Measurements from ENCODE around the gene KRTAP9-6.
"Not testable (repeated sequence)": the region's sequence is repeated elsewhere in the genome, so short reads cannot be mapped to it uniquely, and the experiment has no call there.

The KRTAP9-6 gene

GRCh38 chr17:41265078-41265477, at the start of gene KRTAP9-6:
KRTAP9-6 (plus strand) TSS chr17:41265378; CDS start chr17:41265378, 0 bp downstream.
- DNase-seq, result no peak

GRCh38 chr17:41215681-41216080, 49.5 kb upstream of the KRTAP9-6 start:
- DNase-seq, result no peak

GRCh38 chr17:41223821-41224220, 41.4 kb upstream of the KRTAP9-6 start:
- no peak for DNase-seq

GRCh38 chr17:41226051-41226450, 39.1 kb upstream of the KRTAP9-6 start:
- no peak for DNase-seq

- DNase-seq, result not testable (repeated sequence)
Observed at GRCh38 chr17:41226598-41227095, 38.5 kb upstream of the KRTAP9-6 start, which contains the start of gene KRTAP9-2. KRTAP9-2 (plus strand) TSS chr17:41226648; CDS start chr17:41226655, 7 bp downstream.

- no peak for DNase-seq
Observed at GRCh38 chr17:41230094-41230493, 35.1 kb upstream of the KRTAP9-6 start.

GRCh38 chr17:41231731-41232130, 33.4 kb upstream of the KRTAP9-6 start:
- no peak for DNase-seq

GRCh38 chr17:41232399-41233105, 32.6 kb upstream of the KRTAP9-6 start, which contains the start of gene KRTAP9-3:
KRTAP9-3 (plus strand) TSS chr17:41232449; CDS start chr17:41232502, 53 bp downstream.
- DNase-seq, result not testable (repeated sequence)

GRCh38 chr17:41237116-41237515, 28.1 kb upstream of the KRTAP9-6 start:
- DNase-seq, result not testable (repeated sequence)

- not testable (repeated sequence) for DNase-seq
Observed at GRCh38 chr17:41237949-41238437, 27.2 kb upstream of the KRTAP9-6 start, which contains the start of gene KRTAP9-8. KRTAP9-8 (plus strand) TSS chr17:41237999; CDS start chr17:41238052, 53 bp downstream.

- not testable (repeated sequence) for DNase-seq
Observed at GRCh38 chr17:41246995-41247787, 18.0 kb upstream of the KRTAP9-6 start.

GRCh38 chr17:41249637-41250240, 15.4 kb upstream of the KRTAP9-6 start, which contains the start of gene KRTAP9-4:
KRTAP9-4 (plus strand) TSS chr17:41249687; CDS start chr17:41249721, 34 bp downstream.
- DNase-seq, result not testable (repeated sequence)

- DNase-seq, result no peak
Observed at GRCh38 chr17:41251261-41251660, 13.9 kb upstream of the KRTAP9-6 start.

GRCh38 chr17:41254861-41255260, 10.3 kb upstream of the KRTAP9-6 start:
- no peak for DNase-seq

GRCh38 chr17:41255381-41256290, 9.5 kb upstream of the KRTAP9-6 start, which contains the start of gene KRTAP9-9:
KRTAP9-9 (plus strand) TSS chr17:41255384.
- DNase-seq, result peak; percentile 44

- no peak for DNase-seq
Observed at GRCh38 chr17:41256291-41256685, 8.9 kb upstream of the KRTAP9-6 start.

- no peak for DNase-seq
Observed at GRCh38 chr17:41258406-41258805, 6.8 kb upstream of the KRTAP9-6 start.

GRCh38 chr17:41263212-41263611, 2.0 kb upstream of the KRTAP9-6 start:
- DNase-seq, result no peak

GRCh38 chr17:41264599-41264998, 579 bp upstream of the KRTAP9-6 start:
- DNase-seq, result peak; percentile 40

- no peak for DNase-seq
Observed at GRCh38 chr17:41267711-41268110, 2.5 kb downstream of the KRTAP9-6 start.

- not testable (repeated sequence) for DNase-seq
Observed at GRCh38 chr17:41271323-41271722, 6.1 kb downstream of the KRTAP9-6 start.

Data from islet precursor cell (in vitro differentiated cells).